Activated CD4-positive, alpha-beta T cell treated with anti-CD3 and anti-CD28 coated beads, Interleukin-2, Interleukin-6, amounts not matched to agents 100 ng/mL and 50 ng/mL, durations not matched to agents 16 hours and 8 hours (primary cell): ENCODE measurements around the gene TENM3.

Experiments
- DNase-seq: peaks from one replicate; pipeline ENCODE4 v3.0.0-alpha.2; 2020

TENM3 gene

DNA sequence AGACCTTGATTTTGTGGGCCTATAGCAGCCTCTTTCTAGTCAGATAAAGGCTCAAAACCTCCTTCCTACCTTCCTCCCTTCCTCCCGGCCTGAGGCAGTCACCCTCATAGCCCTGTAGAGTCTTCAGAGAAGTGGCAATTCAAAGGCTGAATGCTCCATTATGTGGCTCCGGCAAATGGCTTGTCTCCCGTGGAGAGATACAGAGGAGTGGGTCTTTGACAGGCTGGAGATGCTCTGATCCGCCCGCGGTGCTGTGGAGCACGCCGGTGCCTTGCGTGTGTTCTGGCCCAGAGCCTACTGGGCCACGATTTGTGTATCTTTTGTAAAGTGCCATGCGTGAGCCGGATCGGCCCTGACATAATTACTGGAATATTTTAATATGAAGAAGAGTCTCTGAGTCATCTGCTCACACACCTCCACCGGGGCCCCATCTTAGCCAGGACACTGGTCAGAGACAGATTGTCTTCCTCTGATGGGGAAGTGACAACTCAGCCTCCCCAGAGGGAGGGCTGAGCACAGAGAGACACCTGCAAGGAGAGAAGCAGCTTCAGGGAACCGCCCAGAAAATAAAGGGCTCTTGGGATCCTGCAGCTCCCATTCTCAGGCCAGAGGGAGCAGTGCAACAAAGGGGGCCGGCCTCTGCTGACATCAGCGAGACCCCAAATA, 585.3 kb downstream of the TENM3 start:
- DNase-seq, result no peak

DNA sequence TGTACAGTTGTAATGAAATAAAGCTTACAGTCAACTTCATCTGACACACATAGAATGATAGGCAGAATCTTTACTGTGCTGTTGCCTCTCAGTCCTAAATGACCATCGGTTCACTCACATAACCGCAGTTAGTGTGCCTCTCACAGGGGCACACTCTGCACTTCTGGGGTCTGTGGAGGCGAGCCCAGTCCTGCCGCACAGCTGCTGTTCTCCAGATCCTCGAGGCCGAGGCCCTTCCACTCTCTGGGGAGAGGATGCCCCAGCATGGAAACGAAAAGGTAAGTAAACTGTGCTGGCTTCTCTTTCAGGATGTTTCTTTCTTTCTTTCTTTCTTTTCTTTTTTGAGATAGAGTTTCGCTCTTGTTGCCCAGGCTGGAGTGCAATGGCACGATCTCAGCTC, 586.0 kb downstream of the TENM3 start:
- DNase-seq, result no peak

DNA sequence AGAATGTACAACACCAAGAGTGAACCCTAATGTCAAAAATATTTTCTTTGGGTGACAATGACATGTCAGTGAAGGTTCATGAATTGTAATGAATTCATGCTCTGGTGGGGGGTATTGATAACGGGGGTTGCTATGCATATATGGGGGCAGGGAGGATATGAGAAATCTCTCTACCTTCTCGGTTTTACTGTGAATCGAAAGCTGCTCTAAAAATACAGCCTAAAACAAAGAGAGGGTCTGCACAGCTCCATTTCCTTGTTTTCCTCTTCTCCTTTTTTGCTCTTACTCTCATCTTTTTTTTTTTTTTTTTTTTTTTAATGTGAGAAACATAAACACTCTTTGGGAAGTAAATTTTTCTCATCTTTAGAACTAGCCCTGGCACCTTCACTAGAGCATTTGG, 588.2 kb downstream of the TENM3 start:
- no peak for DNase-seq

DNA sequence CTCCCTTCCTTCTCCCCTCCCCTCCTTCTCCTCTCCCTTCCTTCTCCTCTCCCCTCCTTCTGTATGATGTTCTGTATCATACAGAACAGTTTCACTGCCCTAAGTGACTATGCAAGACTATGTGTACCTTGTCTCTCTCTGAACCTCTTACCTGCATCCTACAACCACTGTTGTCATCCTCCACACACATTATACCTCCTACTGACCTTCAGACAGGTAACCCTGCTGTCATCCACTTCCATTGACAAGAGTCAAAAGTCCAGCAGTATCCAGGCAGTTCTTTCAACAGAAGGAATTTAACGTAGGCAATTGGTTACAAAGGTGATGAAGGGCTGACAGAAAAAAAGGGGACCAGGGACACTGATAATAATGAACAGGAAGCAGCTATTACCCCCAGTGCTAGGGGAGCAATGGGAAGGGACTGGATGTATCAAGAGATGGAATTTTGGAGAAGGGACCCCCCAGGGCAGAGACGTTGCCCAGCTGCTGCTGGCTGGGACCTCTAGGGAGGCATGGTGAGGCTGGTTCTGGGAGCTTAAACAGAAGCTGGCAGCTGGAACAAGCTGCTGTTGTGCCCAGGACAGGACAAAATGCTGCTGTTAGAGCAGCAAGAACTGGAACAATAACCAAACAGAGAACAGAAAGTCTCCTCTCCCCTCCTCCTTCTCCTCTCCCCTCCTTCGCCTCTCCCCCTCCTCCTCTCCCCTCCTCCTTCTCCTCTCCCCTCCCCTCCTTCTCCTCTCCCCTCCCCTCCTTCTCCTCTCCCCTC, 589.3 kb downstream of the TENM3 start:
- no peak for DNase-seq

DNA sequence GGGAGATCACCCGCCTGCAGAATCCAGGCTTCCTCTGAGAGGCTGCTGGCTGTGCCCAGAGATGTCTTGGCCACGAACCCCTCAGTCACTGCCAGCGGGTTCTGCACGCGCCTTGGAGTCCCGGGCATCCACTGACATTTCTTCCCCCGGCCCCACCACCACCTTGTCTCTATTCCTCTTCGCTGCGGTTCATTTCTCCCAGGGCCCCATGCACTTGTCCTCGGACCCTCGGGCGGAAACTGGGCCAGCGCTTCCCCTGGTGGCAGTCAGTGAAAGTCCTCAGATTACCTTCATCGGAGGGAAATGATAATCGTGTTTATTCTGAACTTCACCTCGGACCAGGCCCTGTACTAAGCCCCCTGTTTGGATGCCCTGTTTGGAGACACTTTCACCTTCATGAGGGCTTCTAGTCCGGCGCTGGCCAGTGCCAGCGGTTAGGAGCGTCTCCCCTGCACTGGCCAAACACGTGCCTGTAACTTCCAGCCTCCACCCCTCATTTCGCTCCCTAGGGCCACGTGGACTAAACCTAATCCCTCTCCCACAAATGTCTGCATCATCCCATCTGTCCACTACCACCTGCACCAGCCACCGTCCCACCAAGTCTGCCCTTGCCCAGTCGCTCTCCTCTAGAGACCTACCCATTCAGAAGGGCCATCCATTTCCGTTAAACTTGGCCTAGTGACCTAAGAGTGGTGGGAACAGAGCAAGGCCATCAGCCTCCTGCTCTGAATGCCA, 592.0 kb downstream of the TENM3 start:
- DNase-seq, result no peak

DNA sequence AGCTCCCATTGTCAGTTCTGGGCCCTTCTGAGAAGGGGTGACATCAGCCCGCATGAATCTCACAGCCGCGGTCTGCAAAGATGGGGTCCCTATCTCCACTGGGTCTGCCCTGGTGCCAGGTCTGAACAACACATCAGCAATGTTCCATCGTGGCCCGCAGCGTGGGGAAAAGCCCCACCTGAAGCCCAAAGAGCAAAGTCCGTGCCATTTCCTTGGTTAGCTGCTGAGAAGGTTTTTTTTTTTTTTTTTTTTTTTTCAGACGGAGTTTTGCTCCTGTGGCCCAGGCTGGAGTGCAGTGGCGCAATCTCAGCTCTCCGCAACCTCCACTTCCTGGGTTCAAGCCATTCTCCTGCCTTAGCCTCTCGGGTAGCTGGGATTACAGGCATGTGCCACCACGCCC, 594.6 kb downstream of the TENM3 start:
- no peak for DNase-seq

DNA sequence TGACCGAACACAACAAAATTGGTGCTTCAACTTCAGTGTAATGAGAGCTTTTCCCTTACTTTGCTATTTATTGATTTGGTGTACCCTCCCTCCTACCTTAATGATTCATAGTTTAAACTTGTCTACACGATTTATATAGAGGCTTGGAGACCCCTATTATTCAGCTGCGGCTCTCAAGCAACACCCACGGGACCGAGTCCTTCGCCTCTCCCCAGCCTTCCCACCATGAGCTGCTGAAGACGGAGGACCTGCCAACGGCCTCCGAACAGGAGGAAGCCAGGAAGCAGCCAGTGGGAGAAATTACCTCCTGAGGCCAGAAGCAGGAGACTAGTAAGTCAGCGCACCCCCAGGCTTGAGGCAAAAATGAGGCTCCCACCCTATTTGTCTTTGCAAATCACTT, 595.3 kb downstream of the TENM3 start:
- DNase-seq, result no peak

DNA sequence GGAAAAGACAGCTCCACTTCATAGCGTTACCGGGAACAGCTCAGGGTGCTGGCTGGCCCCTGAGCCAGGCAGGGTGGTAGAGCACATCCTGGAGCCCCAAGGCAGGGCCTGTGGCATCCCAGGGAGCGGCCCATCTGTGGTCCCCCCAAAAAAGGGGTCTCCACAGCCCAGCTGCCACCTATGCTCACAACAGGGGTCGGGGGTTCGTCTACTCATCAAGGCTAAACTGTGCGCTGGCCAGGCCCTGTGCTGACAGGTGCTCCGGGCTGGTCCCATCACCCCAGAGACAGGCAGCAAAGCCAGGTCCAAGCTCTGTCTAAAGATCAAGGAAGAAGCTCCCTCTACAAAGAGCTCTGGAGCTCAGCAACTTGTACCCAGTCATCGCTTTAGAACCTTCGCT, 596.1 kb downstream of the TENM3 start:
- DNase-seq, result no peak

DNA sequence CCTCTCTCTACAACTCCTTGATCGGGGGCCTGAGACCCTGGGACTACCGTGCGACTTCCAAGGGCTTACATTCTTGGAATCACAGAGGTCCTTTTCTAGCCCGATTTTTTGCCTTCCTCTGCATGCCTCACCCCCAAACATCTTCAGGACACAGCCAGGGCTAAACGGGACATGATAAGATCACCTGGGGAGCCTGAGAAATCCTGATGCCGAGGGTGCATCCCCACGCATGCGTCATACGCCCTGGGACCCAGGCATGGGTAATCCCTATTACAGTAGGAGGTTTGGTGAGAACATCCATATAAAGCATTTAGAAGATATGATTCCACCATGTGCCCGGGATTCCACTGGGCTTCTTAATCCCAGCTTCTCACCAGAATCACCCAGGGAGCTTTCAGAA, 596.9 kb downstream of the TENM3 start:
- DNase-seq, result no peak

DNA sequence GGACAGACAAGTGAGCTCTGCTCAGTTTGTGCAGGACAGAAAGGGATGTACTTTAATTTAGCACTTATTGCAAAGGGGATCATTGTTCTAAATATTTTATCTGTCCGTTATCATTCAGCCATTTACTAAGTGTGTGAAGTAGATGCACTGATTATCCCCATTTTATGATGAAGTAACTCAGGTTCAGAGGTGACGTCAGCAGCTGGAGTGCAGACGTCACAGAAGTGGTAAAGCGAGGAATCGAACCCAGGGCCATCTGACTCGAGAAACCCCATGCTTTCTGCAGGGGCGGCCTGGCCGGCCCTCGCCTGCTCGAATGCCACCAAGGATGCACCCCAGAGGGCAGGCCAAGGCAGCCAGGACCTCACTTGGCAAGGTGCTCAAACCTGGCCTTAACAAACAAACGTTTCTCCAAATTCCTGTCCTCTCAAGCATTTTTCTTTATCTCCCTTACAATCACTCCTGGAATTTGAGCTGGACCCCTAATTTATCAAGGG, 599.0 kb downstream of the TENM3 start:
- no peak for DNase-seq

DNA sequence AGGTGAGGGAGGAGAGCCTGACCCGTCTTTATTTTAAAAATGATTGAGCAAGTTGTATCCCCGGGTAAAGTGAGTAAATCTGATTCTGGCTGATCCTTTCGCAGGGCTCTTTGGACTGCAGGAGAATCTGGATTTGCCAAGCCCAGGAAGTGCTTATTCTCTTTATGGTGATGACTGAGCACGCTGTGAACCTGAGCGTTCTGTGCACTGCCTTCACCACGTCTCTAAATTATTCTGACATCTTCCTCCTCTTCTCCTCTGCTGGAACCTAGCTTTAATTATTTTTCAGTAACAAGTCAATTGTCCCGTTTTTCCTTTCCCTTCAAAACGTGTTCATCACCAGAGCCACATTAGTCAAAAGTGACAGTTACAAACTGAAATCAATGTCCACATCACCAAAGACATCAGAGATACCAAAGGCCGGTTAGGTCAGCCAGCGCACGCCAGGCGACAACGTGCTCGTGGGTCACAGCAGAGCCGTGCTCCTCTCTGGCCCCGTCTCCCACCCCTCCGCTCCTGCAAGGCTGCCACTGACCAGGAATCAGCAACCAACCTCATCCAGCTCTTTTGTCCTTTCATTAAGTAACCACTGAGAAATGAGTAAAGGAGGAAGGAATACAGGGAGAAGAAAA, 599.7 kb downstream of the TENM3 start:
- DNase-seq, result no peak

DNA sequence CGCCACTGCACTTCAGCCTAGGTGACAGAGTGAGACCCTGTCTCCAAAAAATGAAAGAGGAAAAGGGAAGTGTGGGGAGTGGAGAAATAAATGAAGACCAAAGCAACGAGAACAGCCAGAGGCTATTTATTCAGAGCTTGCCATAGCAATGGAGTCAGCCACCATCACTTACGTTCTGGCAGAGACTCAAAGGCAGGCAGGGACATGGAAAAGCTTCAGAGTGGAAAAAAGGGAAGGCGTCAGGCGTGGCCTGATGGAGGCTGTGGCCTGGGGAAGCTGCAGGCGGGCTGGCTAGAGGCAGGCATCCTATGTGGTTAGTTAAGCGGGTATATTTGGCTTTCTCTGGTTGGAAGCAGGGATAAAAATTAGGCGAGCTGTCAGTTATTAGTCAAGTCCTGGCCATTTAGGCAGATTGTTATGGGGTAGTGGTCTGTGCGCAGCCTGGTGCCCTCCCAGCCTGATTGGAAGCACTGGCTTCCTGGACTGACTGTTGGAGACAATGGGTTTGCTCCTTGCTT, 600.7 kb downstream of the TENM3 start:
- no peak for DNase-seq

DNA sequence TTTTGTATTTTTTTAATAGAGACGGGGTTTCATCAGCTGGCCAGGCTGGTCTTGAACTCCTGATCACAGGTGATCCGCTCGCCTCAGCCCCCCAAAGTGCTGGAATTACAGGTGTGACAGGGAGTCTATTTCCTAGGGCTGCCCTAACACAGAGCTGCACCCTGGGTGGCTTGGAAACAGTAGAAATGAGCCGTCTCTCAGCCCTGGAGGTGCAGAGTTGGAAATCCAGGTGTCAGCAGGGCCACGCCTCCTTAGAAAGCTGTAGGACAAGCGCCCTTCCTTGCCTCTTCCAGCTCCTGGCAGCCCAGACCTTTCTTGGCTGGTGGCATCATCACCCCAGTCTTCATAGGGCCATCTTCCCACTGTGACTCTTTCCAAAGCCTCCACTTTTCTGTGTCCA, 602.4 kb downstream of the TENM3 start:
- DNase-seq, result no peak

DNA sequence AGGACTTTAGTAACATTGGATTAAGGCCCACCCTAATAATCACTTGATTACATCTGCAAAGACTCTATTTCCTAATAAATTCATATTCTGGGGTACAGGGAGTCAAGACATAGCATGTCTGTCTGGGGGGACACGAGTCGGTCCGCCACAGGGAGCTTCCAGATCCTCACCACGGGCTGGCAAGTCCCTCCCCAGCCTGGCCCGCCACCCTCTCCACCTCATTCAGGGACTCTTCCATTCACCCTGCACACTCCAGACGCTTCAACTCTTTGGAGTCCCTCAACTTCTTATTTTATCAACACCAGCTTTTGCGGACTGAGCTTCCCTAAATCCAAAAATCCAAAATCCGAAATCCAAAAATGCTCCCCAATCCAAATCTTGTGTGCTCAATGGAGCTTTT, 602.8 kb downstream of the TENM3 start:
- DNase-seq, result no peak

DNA sequence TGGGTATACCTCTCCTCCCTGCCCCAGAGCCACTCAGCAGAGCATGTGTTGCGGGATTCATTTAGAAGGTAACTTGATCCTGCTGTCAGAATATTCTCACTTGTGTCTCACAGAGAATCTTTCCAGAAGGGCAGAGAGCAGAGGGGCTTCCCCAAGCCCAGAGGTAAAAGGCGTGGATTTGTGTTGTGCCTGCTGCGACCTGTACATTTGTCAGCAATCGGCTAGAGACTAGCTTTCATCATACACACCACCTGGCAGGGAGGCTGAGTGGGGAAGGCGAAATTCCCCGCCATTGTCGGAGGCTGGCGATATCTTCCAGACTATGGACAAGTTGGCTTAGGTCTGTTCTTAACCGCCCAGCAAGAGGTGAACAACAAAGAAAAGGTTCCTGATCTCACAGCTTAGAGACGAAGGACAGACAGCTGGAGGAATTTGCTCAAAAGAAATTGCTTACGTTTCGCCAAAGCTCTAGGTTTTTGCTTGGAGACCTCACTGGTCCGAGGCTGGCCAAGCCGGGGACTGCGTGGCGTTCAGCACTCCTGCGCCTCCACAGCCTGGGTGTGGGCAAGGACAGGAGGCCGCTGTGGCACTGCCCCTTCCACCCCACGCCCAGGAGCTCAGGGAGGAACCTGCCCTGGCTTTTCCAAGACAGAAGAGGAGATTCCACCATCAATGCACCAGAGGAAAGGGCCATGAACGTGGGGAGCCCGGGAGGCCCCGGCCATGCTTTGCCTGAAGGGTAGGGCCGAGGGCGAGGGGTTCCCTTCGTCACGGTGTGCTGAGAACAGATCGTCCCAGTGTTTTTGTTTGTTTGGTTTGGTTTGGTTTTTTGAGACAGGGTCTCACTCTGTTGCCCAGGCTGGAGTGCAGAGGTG, 604.6 kb downstream of the TENM3 start:
- no peak for DNase-seq

DNA sequence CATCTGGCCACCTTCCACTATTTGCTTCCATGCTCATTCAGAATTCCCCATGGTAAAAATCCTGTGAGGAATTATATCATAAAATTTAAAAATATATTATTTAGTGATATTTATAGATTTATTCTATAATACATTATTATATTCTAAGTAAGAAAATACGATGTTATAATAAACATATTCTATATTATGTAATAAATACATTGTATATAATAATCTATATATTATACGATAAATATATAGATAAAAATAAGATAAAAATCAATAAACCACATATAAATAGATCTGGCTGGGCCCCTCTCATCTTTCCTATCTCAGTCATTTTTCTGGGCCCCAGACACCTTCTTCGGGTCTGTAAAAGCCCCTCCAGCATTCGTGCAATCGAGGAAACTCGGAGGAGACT, 605.5 kb downstream of the TENM3 start:
- no peak for DNase-seq
